Subcutaneous adipose tissue (tissue), 4 donors: ENCODE measurements around the gene RAD51B. TPM values are rescaled to one million over a fixed set of nuclear protein-coding genes. Genes with fewer than 3 reads are reported as not detected.

Experiments used
- total RNA-seq, 4 donors: library from RNA; depleted of rRNA; stranded (reverse); fragments of >200 nt; gene quantifications; one replicate each; pipeline ENCODE4 v1.1.0, GENCODE V29; 2016
- TF ChIP-seq, protein P1 (sequence below): fragments of 450-650 bp; IDR thresholded peaks from one replicate; pipeline ENCODE4 v1.5.1; 2016; ENCODE audit warnings: low read depth, mild to moderate bottlenecking, control low read depth, antibody characterized with exemption, moderate library complexity

Gene RAD51B
- total RNA-seq, 4 donors from 2014 or later: 9.7 to 24.1 (median 16.7) TPM

DNA sequence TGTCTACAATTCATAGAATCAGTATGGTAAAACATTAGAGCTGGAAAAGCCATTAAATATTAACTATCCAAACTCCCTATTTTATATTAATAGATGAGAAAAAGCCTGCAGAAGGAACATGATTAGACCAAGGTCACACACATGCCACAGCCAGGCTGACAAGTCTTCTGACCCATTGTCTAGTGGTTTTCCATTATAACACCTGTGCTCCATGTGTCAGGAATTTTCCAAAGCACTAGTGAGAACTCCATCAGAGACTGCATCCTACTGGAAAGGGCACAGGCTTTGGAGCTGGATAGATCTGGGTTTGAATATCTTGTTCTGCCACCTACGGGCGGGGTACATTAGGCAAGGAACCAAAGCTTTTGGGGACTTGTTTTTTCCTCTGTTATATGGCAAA, 325.5 kb downstream of the RAD51B start:
- TF ChIP-seq, protein P1, sequence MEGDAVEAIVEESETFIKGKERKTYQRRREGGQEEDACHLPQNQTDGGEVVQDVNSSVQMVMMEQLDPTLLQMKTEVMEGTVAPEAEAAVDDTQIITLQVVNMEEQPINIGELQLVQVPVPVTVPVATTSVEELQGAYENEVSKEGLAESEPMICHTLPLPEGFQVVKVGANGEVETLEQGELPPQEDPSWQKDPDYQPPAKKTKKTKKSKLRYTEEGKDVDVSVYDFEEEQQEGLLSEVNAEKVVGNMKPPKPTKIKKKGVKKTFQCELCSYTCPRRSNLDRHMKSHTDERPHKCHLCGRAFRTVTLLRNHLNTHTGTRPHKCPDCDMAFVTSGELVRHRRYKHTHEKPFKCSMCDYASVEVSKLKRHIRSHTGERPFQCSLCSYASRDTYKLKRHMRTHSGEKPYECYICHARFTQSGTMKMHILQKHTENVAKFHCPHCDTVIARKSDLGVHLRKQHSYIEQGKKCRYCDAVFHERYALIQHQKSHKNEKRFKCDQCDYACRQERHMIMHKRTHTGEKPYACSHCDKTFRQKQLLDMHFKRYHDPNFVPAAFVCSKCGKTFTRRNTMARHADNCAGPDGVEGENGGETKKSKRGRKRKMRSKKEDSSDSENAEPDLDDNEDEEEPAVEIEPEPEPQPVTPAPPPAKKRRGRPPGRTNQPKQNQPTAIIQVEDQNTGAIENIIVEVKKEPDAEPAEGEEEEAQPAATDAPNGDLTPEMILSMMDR: no peak

- TF ChIP-seq, protein P1: no peak
These were observed 326.0 kb downstream of the RAD51B start for GRCh38 chr14:68145539-68145938.

GRCh38 chr14:68146818-68147217, 327.2 kb downstream of the RAD51B start:
- TF ChIP-seq, protein P1: no peak

GRCh38 chr14:68147303-68147702, 327.7 kb downstream of the RAD51B start:
- TF ChIP-seq, protein P1: no peak

- TF ChIP-seq, protein P1: no peak
These were observed 328.7 kb downstream of the RAD51B start for GRCh38 chr14:68148276-68148675.

DNA sequence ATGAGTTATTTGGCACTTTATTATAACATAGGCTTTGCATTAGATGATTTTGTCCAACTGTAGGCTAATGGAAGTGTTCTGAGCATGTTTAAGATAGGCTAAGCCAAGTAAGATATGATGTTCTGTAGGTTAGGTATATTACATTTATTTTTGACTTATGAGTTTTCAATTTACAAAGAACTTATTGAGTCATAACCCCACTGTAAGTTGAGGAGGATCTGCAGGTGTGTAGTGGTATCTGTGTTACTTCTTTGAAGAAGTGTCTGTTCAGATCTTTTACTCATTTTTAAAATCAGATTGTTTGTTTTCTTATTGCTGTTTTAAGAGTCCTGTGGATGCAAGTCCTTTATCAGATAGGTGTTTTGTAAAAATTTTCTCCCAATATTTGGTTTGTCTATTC, 329.2 kb downstream of the RAD51B start:
- TF ChIP-seq, protein P1: no peak

DNA sequence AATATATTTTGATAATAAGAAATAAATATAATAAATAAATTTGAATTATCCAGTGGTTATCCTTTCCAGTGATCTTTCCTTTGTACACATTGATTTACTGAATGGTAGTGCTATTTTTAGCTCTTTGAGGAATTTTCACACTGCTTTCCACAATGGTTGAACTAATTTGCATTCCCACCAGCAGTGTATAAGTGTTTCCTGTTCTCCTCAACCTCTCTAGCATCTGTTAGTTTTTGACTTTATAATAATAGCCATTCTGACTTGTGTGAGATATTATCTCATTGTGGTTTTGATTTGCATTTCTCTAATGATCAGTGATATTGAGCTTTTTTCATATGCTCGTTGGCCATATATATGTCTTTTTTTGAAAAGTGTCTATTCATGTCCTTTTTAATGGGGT, 333.7 kb downstream of the RAD51B start:
- TF ChIP-seq, protein P1: no peak
